ENCODE data around the gene KLHL42.
A peak's percentile ranks its signal among the peaks of the same experiment; 100 is the strongest.
"Not testable (repeated sequence)": the region's sequence is repeated elsewhere in the genome, so short reads cannot be mapped to it uniquely, and the experiment has no call there.

KLHL42 gene

GRCh38 chr12:27820564-27820963, 40.5 kb downstream of the KLHL42 start:
- DNase-seq, result no peak

GRCh38 chr12:27821259-27821973, 41.4 kb downstream of the KLHL42 start:
- peak; percentile 16 for DNase-seq

GRCh38 chr12:27822076-27822712, 42.2 kb downstream of the KLHL42 start:
- DNase-seq, result peak; percentile 45

GRCh38 chr12:27823038-27823437, 43.0 kb downstream of the KLHL42 start:
- no peak for DNase-seq

- DNase-seq, result no peak
Observed at GRCh38 chr12:27824126-27824842, 44.3 kb downstream of the KLHL42 start.

- DNase-seq, result no peak
Observed at GRCh38 chr12:27826076-27826475, 46.0 kb downstream of the KLHL42 start.

- no peak for DNase-seq
Observed at GRCh38 chr12:27828196-27828595, 48.2 kb downstream of the KLHL42 start.

- DNase-seq, result no peak
Observed at GRCh38 chr12:27838543-27839185, 58.6 kb downstream of the KLHL42 start.

- DNase-seq, result no peak
Observed at GRCh38 chr12:27840229-27840999, 60.4 kb downstream of the KLHL42 start.

GRCh38 chr12:27841392-27841882, 61.4 kb downstream of the KLHL42 start:
- DNase-seq, result no peak

- DNase-seq, result no peak
Observed at GRCh38 chr12:27843714-27844245, 63.7 kb downstream of the KLHL42 start.

- DNase-seq, result no peak
Observed at GRCh38 chr12:27844366-27845090, 64.5 kb downstream of the KLHL42 start.

GRCh38 chr12:27845187-27845586, 65.2 kb downstream of the KLHL42 start:
- no peak for DNase-seq

- DNase-seq, result not testable (repeated sequence)
Observed at GRCh38 chr12:27845706-27846105, 65.7 kb downstream of the KLHL42 start.

- not testable (repeated sequence) for DNase-seq
Observed at GRCh38 chr12:27847293-27847692, 67.3 kb downstream of the KLHL42 start.

GRCh38 chr12:27851311-27851710, 71.3 kb downstream of the KLHL42 start:
- no peak for DNase-seq

- DNase-seq, result no peak
Observed at GRCh38 chr12:27852117-27852516, 72.1 kb downstream of the KLHL42 start.
